HG02840 (cell line): ENCODE results near the gene OR2T35.

Source experiments
- ATAC-seq: cut with Tn5 transposase; IDR thresholded peaks from one replicate; pipeline ENCODE4 v1.9.1; 2021; ENCODE audit warnings: mild to moderate bottlenecking, moderate library complexity, moderate number of reproducible peaks; ENCODE audit not compliant: unreplicated experiment, low FRiP score

OR2T35 gene

DNA sequence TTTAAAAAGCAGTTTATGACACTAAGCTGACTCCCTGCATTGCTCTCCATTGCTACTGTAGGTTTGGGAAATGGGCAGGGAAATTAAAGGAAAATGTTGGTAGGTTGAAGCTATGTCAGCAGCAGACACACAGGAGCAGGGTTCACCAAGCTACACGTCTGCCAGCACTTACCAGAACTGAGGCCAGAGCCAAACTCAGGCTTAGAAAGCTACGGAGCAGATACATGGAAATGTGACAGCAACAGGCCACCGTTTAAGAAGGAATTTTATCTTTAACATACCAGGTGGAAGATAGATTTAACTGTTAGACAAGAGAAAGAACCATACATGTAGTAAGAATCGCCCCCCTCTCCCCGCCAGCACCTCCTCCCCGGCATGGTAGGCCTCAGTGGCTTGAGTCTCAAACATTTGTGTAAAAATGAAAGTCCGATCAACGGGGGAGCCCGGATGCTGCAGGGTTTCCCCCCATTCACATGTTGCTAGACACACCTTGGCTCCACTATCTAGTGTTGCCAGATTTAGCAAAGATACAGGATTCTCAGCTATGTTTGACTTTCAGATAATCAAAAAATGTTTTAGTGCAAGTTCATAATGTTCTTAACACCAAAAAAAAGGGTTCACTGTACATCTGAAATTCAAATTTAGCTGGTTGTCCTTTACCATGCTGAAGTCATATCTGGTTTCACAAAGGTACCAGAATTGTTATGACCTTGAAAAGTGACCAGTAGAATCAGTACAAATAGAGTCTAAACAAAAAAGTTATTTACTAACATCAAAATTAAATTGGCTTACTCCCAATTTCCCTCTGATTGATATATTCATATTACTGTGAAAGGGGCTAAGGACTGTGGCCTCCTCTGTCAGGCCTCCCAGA lies 16.9 kb downstream of the OR2T35 start:
- ATAC-seq = peak; percentile 96

GRCh38 chr1:248625971-248626370 lies 19.1 kb downstream of the OR2T35 start:
- no peak for ATAC-seq

GRCh38 chr1:248625166-248625565 lies 19.9 kb downstream of the OR2T35 start:
- no peak for ATAC-seq

DNA sequence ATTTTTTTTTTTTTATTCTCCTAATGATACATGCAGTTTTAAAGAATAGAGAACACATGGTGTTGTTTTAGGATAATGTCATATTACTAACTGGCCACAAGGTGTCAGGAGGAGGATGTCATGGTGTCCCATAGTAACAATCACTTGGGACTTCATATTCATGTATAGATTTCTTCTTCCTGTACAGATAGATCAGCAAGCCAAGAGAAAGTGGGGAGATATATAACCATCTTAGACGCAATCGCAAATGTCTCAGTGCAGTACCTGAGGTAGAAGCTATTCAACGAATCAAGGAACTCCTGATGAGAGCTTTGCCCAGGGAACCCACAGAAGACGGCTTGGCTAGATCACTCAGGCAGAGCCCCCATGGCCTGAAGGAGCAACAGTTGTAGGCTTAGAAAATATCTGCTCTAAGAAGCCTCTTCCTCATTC lies 22.5 kb downstream of the OR2T35 start:
- ATAC-seq = peak; percentile 87

- ATAC-seq = no peak
Measured at GRCh38 chr1:248621770-248622169, 23.3 kb downstream of the OR2T35 start.

GRCh38 chr1:248618878-248619277 lies 26.2 kb downstream of the OR2T35 start:
- no peak for ATAC-seq

GRCh38 chr1:248618119-248618518 lies 27.0 kb downstream of the OR2T35 start:
- no peak for ATAC-seq

GRCh38 chr1:248613742-248614141 lies 31.3 kb downstream of the OR2T35 start:
- peak; percentile 50 for ATAC-seq

DNA sequence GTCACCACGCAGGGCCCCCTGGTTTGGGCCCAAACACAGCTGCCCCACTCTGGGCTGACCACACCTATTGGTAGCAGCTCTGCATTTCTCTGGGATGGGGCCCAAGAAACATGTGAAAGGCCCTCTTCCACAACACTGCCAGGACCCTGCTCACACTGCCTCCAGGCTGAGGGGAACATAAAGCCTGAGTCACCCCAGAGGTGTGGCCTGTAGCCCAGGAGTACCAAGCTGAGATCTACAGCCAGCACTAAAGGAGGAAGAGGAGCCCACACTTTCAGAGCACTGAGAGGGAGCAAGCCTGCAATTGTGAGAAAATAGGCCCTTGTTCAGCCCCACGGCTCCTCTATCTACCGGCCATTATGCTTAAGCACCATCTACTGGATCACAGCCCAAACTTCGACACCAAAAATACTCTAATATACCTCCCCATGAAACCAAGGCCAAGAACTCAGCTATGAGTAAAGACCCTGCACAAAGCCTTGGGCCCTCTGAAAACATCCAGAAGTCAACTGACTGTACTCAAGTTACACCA lies 33.1 kb downstream of the OR2T35 start:
- no peak for ATAC-seq

GRCh38 chr1:248610301-248610700 lies 34.8 kb downstream of the OR2T35 start:
- ATAC-seq = no peak

DNA sequence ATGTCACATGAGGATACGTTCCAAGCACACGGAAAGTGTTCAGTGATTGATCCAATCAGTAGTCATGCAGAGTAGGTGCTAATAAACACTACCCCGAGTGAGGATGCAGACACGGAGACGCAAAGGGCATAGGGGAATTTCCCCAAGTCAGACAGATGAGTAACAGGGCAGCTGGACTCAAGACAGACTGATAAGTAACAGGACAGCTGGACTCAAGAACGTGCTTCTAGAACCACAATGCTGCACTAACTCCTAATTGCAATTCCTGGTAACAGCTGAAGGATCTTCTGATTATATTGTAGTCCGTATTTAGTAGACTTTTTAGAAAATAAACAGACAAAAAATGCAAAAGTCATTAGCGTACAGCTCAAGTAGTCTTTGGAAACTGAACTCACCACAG lies 45.7 kb downstream of the OR2T35 start:
- no peak for ATAC-seq

GRCh38 chr1:248597589-248597988 lies 47.5 kb downstream of the OR2T35 start, which contains the start of gene OR2T10:
TSS of gene OR2T10 (minus strand) at chr1:248597700. CDS start at chr1:248593768, 3,932 bp downstream.
- no peak for ATAC-seq

DNA sequence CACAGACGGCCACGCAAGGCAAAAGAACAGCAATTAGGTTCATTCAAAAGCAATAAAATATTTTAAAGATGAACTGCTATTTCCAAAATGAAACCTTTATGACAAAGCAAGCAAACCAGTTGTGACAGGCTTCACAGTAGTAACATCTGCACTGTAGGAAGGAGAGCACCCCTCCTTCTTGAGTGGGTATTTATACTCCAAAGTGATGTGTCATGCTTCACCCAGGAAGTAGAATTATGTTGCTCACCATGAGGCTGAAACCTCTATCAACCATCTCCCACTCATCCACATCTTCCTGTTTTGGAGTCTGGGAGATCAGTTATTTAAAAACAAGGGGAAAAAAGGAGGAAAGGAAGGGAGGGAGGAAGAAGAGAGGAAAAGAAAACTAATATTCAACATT lies 48.5 kb downstream of the OR2T35 start:
- ATAC-seq = no peak

GRCh38 chr1:248593226-248593625 lies 51.9 kb downstream of the OR2T35 start:
- no peak for ATAC-seq

DNA sequence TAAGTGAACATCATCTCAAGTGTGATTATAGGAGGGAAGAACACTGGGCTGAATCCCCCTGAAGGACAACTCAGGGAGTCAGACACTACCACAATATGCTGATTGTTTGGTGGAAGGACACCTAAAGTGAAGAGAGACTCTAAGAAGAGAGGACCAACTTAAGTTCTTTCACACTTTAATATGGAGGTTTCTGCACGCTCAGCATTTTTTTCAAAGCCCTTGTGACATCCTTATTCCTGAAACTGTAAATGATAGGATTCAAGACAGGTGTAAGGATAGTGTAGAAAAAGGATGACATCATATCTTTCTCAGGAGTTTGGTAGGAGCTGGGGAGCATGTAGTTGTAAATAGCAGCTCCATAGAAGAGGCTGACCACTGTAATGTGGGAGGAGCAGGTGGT lies 52.4 kb downstream of the OR2T35 start:
- no peak for ATAC-seq

GRCh38 chr1:248590055-248590454 lies 55.0 kb downstream of the OR2T35 start:
- no peak for ATAC-seq

DNA sequence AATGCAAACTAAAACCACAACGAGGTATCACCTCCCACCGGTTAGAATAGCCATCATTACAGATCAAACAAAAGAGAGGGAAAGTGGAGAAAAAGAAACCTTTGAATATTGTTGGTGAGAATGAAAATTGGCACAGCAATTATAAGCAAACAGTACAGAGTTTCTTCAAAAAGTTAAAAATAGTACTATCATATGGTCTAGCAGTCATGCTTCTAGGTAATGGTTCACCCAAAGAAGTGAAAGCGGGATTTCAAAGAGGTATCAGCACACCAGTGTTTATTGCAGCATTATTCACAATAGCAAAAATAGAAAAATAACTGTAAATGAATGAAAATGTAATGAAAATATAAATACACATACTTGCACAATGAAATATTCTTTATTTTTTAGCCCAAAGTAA lies 55.7 kb downstream of the OR2T35 start:
- ATAC-seq = no peak
